ENCODE results near the gene KCNC1.

Gene KCNC1

GRCh38 chr11:17828311-17828751 lies 93.8 kb downstream of the KCNC1 start:
- DNase-seq (ENCODE audit: low read depth, low spot score) = no peak
- Histone ChIP-seq H3K36me3 (ENCODE audit: insufficient read depth, low read length) (no peaks in the 10 kb centered on the region), H3K27ac (no peak overlapping the region), H3K9me3 (ENCODE audit: low read depth, low read length) (no peaks in the 10 kb centered on the region), H3K4me3 (no peak overlapping the region), H3K9ac (ENCODE audit: insufficient read length) (no peak overlapping the region)
- TF ChIP-seq FOXP2 (optimal IDR thresholded peaks at IDR 0.05; ENCODE audit: control extremely low read depth, extremely low read length, insufficient read depth) = no peak
- TF ChIP-seq POLR2AphosphoS5 (IDR thresholded peaks at IDR 0.05; ENCODE audit: borderline replicate concordance, low read depth, low read length) = no peak
- TF ChIP-seq EZH2 (IDR thresholded peaks at IDR 0.05) = no peak

DNA sequence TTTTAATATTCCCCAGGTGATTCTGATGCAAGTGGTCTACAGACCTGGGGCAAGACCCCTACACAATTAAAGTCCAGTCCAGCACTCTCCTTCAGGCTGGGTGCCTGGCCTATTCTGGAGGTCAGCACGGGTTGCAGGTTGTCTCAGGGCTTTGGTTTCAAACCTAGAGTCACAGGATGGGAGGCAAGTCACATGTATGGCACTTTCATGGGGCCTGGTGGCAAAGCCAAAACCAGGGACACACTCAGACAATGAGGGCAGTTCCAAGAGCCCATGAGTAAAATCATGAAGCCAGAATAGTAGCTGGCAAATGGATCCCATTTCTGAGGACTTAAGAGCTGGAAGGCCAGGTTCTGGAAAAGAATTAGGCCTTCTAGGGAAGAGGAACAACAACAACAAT lies 96.6 kb downstream of the KCNC1 start:
- no peaks in the 10 kb centered on the region for H3K36me3 ChIP-seq (ENCODE audit: insufficient read depth, low read length)
- no peak overlapping the region for H3K9ac ChIP-seq (ENCODE audit: insufficient read length)
- H3K4me3 ChIP-seq = no peak overlapping the region
- H3K9me3 ChIP-seq (ENCODE audit: low read depth, low read length) = no peaks in the 10 kb centered on the region
- DNase-seq (ENCODE audit: low read depth, low spot score) = no peak
- TF ChIP-seq FOXP2 (optimal IDR thresholded peaks at IDR 0.05; ENCODE audit: control extremely low read depth, extremely low read length, insufficient read depth) (no peak), POLR2AphosphoS5 (IDR thresholded peaks at IDR 0.05; ENCODE audit: borderline replicate concordance, low read depth, low read length) (no peak), EZH2 (IDR thresholded peaks at IDR 0.05) (no peak)
- H3K27ac ChIP-seq = no peak overlapping the region

GRCh38 chr11:17831883-17832282 lies 97.3 kb downstream of the KCNC1 start:
- Histone ChIP-seq H3K9ac (ENCODE audit: insufficient read length) (no peak overlapping the region), H3K27ac (no peak overlapping the region), H3K4me3 (no peak overlapping the region), H3K9me3 (ENCODE audit: low read depth, low read length) (no peaks in the 10 kb centered on the region), H3K36me3 (ENCODE audit: insufficient read depth, low read length) (no peaks in the 10 kb centered on the region)
- TF ChIP-seq EZH2 (IDR thresholded peaks at IDR 0.05) (no peak), FOXP2 (optimal IDR thresholded peaks at IDR 0.05; ENCODE audit: control extremely low read depth, extremely low read length, insufficient read depth) (no peak), POLR2AphosphoS5 (IDR thresholded peaks at IDR 0.05; ENCODE audit: borderline replicate concordance, low read depth, low read length) (no peak)
- no peak for DNase-seq (ENCODE audit: low read depth, low spot score)

All from SK-N-MC (cell line).